ENCODE results near the gene TOMM34.

The TOMM34 gene

DNA sequence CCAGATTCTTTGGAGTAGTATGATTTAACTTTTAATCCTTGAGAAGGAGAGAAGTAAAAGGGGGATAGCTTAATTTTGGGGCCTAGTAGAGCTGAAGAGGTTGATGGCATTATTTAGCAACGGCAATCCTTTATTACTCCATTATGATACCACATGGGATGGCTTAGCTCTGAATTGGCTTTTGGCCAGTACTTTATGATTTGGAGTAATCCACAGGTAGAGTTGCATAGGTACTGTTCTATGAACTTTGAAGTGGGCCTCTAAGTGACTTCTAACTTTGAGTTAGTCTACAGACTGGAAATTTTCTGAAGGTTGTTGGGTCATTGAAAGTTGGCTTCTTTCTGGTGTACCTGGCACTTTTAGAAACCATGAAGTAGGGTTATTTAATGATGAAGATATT lies 63.1 kb downstream of the TOMM34 start:
- in situ Hi-C loops (cut with HindIII; ENCODE audit: low sequenced_read_pairs), result no loop called here

DNA sequence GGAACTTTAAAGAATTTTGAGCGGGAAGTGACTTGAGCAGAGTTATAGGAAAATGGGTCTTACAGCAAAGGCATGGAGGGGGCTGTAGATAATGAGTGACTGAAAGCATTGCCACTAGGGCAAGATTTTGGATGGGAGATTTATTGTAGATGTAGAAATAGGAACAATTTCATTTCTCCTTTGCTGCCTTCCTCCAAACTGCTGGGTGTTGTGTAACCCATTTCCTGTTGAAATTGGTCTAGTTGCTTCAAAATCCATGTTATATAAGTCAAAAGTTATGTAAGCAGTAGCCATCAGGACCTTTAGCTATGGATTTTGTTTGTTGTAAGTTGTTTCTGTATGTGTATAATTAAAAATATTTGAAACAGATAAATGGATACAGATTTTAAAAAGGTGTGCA lies 63.6 kb downstream of the TOMM34 start:
- in situ Hi-C loops (cut with HindIII; ENCODE audit: low sequenced_read_pairs), result no loop called here

DNA sequence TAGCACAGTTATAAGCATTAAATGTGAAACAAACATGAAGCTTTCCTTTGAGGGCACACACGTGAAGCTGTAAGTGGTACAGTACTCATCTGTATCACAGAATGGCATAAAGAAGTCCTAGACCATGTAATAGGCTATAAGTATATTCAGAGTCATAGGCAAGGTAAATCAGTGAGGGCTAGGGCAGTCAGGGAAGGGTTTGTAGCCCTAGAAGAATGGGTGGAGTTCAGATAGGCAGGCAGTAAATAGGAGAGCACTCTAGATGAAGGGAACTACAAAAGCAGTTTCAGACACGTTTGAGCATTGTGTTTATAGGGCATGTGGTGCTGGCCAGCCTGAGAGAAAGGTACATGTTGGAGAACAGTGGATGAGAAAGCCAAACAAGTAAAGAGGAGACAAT lies 65.2 kb downstream of the TOMM34 start:
- in situ Hi-C loops (cut with HindIII; ENCODE audit: low sequenced_read_pairs), result no loop called here
